Activated CD4-positive, alpha-beta T cell treated with anti-CD3 and anti-CD28 coated beads for 1 hour (primary cell): ENCODE results near the gene KANK2.
A peak's percentile ranks its signal among the peaks of the same experiment; 100 is the strongest.
"Not testable (repeated sequence)": the region's sequence is repeated elsewhere in the genome, so short reads cannot be mapped to it uniquely, and the experiment has no call there.

Experiments used
- DNase-seq: peaks from one replicate; pipeline ENCODE4 v3.0.0-alpha.2; 2020

The KANK2 gene

DNA sequence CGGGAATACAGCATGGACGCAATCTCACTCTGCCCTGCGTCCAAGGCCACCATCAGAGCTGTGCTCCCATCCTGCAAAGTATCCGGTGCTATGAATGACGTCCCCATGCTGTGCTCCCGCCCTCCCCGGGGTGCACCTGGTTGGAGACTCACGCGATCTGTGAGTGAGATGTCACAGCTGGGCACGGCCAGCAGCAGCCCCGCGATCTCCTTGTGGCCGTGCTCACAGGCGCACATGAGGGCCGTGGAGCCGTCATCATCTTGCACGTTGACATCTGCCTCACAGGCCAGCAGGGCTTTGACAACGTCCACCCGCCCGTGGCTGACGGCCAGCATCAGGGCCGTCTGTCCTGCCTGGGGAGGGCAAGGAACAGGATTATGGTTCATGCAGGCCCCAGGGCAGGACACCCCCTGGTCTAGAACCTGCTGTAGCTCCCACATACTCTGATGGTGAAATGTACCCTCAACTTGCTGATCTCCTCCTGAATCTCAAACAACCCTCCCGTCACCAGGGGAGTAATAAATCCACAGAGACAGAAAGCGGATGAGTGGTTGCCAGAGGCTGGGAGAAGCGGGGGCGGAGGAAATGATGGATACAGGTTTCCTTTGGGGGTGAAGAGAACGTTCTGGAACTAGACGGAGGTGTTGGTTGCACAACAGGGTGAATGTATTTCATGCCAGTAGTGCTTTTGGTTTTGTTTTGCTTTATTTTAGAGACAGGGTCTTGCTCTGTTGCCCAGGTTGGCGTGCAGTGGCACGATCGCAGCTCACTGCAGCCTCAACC is 27.3 kb downstream of the KANK2 start:
- no peak for DNase-seq

GRCh38 chr19:11168568-11168967 is 28.8 kb downstream of the KANK2 start:
- no peak for DNase-seq

DNA sequence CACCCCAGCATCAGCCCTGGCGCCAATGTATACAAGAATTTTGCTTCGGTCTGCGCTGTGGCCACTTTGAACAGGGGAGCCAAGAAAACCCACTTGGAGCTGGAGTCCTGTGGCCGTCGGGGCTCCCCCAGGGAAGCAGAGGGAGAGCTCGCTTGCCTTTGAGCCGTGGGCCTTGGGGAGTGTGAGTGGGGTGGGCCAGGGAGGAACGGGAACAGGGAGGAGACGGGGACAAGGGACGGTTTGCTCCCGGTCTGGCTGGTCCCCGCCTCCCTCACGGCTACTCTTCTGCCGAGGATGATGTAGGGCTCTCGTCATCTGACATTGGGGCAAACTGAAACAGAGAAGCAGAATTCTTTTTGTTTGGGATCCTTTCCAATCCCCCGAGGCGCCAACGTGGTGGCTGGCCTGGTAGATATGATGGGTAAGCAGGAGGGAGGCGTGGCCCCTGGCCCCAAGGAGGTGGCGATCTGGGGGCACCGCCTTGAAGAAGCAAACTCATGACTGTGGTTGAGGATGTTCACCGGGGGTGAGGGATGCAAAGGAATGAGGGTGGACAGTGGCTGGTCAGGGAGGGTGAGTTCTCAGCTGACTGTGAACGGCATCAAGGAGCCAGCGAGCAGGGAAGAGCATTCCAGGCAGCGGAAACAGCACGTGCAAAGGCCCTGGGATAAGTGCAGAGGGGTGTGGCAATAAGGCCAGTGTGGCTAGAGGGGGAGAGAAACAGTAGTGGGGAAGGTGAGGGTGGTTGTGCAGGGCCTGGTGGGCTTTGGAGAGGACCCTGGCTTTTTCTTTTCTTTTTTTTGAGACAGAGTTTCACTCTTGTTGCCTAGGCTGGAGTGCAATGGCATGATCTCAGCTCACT is 30.8 kb downstream of the KANK2 start:
- no peak for DNase-seq

DNA sequence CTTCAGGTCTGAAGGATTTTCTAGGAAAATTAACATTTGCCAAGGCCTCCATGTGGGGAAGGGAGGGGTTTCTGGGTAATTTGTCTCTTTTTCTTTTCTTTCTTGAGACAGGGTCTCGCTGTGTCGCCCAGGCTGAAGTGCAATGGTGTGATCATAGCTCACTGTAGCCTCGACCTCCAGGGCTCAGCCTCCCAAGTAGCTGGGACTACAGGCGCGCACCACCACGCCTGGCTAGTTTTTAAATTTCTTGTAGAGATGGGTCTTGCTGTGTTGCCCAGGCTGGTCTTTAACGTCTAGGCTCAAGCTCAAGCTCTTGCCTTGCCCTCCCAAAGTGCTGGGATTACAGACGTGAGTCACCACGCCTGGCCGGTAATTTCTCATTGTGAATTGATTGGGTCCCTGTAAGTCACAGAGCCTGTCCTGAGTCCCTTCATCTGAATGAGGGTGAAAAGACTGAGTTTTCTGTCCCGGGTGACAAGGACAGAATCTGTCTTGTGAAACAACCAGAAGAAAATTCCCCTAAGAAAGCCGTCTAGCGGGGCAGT is 31.8 kb downstream of the KANK2 start:
- DNase-seq, result no peak

DNA sequence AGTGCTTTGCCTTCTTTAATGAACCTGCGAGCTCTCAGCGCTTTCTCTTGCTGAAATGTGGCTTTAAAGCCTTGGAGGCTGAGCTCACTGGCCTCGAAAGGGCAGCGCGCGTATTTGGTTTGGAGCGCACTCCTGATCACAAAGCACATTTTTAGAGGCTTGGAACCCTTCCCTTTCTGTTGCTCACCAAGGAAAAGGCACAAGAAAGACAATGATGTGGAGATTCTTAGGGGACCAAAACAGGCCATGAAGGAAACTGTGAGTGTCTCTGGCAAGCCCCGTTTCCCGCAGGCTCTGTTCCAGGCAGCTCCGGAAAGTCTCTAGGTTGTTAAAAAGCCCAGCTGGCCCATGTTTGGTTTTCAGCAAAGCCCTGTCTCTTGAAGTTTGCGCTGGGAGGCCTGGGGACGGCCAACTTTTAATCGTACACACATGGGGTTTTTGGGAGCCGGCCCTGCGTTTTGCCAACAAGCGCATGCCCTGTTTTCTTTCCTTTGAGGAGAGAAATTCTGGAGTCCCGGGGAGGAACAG is 32.4 kb downstream of the KANK2 start:
- no peak for DNase-seq

DNA sequence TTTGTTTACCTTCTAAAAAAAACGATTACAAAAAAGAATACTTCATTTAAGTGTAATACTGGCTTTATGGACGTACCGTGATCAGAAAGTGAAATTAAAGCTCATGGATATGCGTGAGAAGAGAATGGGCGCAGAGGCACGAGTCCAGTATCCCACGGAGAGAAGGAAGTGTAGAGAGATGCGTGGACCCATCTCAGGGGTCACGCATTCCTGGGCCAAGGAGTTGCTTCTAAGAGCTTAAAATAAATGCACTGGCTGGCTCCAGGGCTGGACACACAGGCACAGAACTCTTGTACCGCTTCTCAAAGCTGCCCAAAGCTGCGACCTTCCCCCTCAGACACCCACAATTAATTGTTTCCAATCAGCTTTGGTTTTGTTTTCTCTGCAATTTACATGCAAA is 33.0 kb downstream of the KANK2 start:
- no peak for DNase-seq

GRCh38 chr19:11160440-11160768 is 36.9 kb downstream of the KANK2 start:
- DNase-seq, result not testable (repeated sequence)

DNA sequence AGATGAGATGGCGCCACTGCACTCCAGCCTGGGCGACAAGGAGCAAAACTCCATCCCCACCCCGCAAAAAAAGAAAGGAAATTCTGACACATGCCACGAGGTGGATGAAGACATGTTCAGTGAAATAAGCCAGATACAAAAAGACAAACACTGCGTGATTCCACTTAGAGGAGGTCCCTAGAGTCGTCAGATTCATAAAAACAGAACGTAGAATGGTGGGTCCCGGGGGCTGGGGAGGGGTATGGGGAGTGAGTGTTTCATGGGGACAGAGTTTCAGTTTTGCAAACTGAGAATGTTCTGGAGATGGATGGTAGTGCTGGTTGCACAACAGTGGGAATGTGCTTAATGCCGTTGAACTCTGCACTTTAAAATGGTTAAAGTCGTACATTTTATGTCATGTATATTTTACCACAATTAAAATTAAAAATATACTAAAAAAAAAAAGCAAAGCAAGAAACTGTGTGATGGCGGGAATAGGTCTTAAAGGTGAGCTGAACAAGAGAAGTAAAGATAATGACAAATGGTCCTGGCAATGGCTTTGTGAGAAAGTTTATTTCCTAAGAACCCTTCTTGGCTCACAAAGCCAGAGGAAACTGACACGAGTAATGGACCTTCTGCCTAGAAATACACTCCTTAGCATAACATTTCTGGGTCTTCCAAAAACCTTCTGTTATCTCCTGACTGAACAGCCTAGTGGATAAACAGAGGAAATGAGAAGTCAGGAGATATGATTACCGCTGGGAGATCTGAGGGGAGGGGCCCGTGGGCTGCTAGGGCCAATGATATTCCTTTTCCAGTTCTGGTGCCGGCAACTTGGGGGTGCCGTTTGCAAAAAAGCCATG is 37.5 kb downstream of the KANK2 start:
- no peak for DNase-seq

- DNase-seq, result peak; percentile 81
Observed at GRCh38 chr19:11155373-11156120, 41.8 kb downstream of the KANK2 start, which contains the start of gene SPC24. TSS of gene SPC24 (minus strand) at chr19:11155782. CDS start at chr19:11155776, 6 bp downstream.

DNA sequence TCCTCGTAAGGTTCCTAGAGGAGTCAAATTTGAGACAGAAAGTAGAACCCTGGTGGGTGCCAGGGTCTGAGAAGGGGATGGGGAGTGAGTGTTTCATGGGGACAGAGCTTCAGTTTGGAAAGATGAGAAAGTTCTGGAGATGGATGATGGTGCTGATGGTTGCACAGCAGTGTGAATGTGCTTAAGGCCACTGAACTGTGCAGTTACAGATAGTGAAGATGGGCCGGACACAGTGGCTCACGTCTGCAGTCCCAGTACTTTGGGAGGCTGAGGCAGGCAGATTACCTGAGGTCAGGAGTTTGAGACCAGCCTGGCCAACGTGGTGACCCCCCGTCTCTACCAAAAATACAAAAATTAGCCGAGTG is 42.7 kb downstream of the KANK2 start:
- DNase-seq, result no peak

- no peak for DNase-seq
Observed at GRCh38 chr19:11152318-11153062, 44.9 kb downstream of the KANK2 start.

DNA sequence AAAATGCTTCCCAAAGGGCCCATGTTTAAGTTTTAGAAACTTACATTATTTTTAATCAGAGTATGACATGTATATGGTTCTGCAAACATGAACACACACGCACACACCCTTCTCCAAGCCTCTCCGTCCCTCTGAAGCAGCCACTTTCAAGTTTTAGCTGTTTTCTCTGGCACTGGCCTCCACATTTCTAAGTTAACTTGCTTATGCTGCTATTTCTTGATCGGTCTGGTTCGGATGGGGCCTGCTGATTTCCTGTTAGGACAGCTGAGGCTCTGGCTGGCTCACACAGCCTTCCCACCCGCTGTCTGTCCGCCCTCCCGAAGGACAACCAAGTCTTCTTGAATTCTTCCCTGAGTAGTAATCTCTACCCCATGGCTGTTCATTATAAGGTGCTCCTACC is 46.2 kb downstream of the KANK2 start:
- DNase-seq, result no peak

GRCh38 chr19:11148001-11148400 is 49.3 kb downstream of the KANK2 start:
- no peak for DNase-seq

- DNase-seq, result no peak
Observed at GRCh38 chr19:11145536-11145924, 51.8 kb downstream of the KANK2 start.

- DNase-seq, result no peak
Observed at GRCh38 chr19:11142528-11143171, 54.7 kb downstream of the KANK2 start.

GRCh38 chr19:11141937-11142527 is 55.3 kb downstream of the KANK2 start:
- no peak for DNase-seq

DNA sequence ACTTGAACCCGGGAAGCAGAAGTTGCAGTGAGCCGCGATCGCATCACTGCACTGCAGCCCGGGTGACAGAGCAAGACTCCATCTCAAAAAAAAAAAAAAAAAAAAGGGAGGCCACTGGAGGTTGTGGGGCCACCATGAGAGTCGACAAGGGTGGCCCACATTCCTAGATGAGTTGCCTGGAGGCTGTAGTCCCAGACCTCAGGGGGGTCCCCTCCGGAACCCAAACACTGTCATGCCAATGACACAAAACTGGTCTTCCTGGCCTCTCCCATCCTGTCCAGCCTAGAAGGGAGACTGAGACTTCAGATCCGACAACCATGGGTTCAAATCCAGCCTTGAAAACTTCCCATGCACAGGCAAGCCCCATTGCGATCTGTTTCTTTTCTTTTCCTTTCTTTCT is 56.4 kb downstream of the KANK2 start:
- DNase-seq, result no peak

GRCh38 chr19:11140023-11140538 is 57.3 kb downstream of the KANK2 start:
- not testable (repeated sequence) for DNase-seq

DNA sequence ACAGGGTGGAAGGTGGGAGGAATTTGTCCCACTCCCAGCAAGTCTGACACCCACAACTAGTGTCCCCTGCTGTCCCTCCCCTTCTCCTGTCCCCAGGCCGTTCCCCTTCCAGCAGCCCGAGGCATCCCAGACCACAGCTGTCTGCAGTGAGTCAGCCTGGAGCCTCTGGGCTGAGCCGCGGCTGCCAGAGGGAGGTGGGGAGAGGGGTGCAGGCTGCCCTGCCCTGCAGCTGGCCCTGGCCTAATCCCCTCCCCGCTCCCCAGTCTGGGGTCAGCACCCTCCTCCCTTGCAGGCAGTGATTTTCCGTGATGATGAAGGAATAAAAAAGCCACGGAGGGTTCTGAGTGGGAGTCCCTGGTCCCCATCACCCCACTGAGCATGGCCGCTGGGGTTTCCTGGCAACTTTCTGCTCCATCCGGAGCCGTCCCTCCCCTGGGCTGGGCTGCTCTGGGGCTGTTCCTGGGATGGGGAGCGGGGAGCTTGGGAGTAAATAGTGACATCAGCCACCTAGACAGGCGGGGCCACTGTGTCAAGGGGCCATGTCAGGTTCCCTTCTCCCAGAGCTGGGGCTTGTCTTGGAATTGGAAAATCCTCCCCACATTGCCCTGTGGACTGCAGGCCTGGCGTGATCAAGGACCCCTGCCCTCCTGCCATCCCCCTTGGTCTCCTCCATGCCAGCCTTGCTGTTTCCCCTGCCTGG is 58.6 kb downstream of the KANK2 start:
- no peak for DNase-seq
